ENCODE measurements around the gene SMARCE1.
A peak's percentile ranks its signal among the peaks of the same experiment; 100 is the strongest.

Gene SMARCE1

DNA sequence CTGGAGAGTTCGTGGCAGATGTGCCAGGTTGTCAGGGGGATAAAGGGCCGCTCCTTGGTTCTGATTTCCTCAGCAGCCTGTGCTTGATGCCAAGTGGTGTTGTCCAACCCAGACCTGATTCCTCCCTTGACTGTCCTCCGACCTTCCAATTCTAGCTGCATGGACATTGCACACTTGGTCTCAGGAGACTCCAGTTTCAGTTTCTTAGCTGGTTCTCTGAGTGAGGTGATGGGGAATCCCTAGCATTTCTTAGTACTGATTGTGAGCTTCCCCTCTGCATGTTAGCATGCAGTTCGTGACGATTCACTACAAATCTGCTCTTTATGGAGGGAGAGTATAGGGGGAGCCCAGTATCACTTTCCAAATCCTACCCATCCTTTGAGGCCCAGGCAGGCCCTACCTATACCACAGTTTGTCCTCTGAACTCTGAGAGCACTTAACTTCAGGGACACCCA is 70.0 kb downstream of the SMARCE1 start:
- peak; percentile 48 for DNase-seq

DNA sequence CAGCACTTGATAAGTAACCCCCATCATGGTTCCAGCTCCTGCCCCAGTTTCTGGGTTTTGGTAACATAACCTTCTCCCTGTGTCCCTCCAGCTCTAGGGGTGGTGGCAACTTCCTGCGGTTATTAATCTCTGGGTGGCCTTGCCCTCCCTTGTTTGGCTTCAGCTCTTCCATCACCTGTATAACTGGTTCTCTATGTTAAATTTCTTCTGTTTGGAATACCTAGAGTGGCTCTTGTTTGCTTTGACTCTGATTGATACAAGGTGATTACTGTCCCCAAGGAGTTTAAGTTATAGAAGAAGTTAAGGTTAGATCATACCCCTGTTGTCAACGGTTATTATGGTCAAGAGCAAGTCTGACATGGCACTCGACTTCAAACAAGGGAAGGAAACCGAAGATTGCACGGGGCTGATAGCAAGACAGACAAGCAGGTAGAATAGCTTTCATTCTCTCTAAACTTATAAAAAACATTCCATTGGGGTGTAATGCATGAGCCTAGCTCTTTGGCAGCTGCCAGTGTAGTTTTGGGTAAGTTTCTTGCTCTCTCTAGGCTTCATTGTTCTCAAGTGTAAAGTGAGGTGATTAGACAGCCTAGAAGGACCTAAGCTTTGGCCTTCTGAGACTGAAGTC is 71.4 kb downstream of the SMARCE1 start:
- DNase-seq, result peak; percentile 45
